AG04450 (cell line): ENCODE measurements around the gene LAMA2. TPM values are rescaled to one million over a fixed set of nuclear protein-coding genes. Genes with fewer than 3 reads are reported as not detected.

Source experiments
- CTCF ChIA-PET: fragments of 300-600, 350-600 bp; formaldehyde crosslinking; extraction: SDS; loops from one replicate; lab custom pipeline; 2022; ENCODE audit warnings: antibody characterized with exemption, inconsistent platforms; lab: Charles Lee
- POLR2A ChIA-PET: fragments of 350-600 bp; formaldehyde crosslinking; extraction: SDS; loops from one replicate; lab custom pipeline; 2021; ENCODE audit warnings: antibody characterized with exemption, inconsistent platforms; lab: Yijun Ruan, JAX
- DNase-seq: peaks from one replicate; pipeline ENCODE4 v3.0.0-alpha.2; 2011; ENCODE audit warnings: low read depth, low spot score
- H3K27ac ChIP-seq: one replicate; pipeline ENCODE4 v1.5.1; 2012; ENCODE audit warnings: low read depth, low read length, control low read depth
- H3K27me3 ChIP-seq: one replicate; pipeline ENCODE4 v1.6.0; 2012; ENCODE audit warnings: low read length; ENCODE audit not compliant: control insufficient read depth, insufficient read depth
- H3K4me3 ChIP-seq: 2 replicates; pipeline ENCODE4 v1.5.1; 2011; ENCODE audit warnings: mild to moderate bottlenecking, low read depth, low read length, control low read depth
- H3K9me3 ChIP-seq: 2 replicates; pipeline ENCODE4 v1.5.1; 2012; ENCODE audit warnings: low read length; ENCODE audit not compliant: control insufficient read depth, insufficient read depth
- CTCF ChIP-seq: IDR thresholded peaks from 2 replicates; pipeline ENCODE4 v1.5.1; 2011; ENCODE audit warnings: low read depth, low read length, control low read depth, inconsistent platforms
- polyA plus RNA-seq: library from polyadenylated mRNA; depleted of rRNA; stranded (reverse); fragments of >200 nt; gene quantifications from 2 replicates; pipeline ENCODE4 v1.2.3, GENCODE V29; 2011

LAMA2 gene
- polyA plus RNA-seq, 1 experiment: 33.0 TPM

GRCh38 chr6:129009851-129010250 is 126.9 kb downstream of the LAMA2 start:
- Histone ChIP-seq H3K9me3 (no peaks in the 10 kb centered on the region), H3K4me3 (no peak overlapping the region), H3K27me3 (no peaks in the 10 kb centered on the region), H3K27ac (no peak overlapping the region)
- ChIA-PET CTCF (no interaction called here), POLR2A (no interaction called here)
- no peak for TF ChIP-seq CTCF
- DNase-seq: no peak

- no peak overlapping the region for H3K27ac ChIP-seq
- H3K4me3 ChIP-seq: no peak overlapping the region
- H3K9me3 ChIP-seq: no peaks in the 10 kb centered on the region
- H3K27me3 ChIP-seq: no peaks in the 10 kb centered on the region
- ChIA-PET CTCF (interaction anchor here (0.6 kb wide), 1 partner anchor 207 kb away, joined by 3 read pairs; no protein-coding TSS in a partner anchor), POLR2A (no interaction called here)
- no peak for DNase-seq
- no peak for TF ChIP-seq CTCF
Measured at GRCh38 chr6:129014302-129014701, 131.4 kb downstream of the LAMA2 start.

- H3K27ac ChIP-seq: no peak overlapping the region
- H3K27me3 ChIP-seq: no peaks in the 10 kb centered on the region
- no peak for TF ChIP-seq CTCF
- H3K4me3 ChIP-seq: no peak overlapping the region
- DNase-seq: no peak
- ChIA-PET CTCF (no interaction called here), POLR2A (no interaction called here)
- H3K9me3 ChIP-seq: no peaks in the 10 kb centered on the region
Measured at GRCh38 chr6:129015721-129016120, 132.8 kb downstream of the LAMA2 start.

- no peaks in the 10 kb centered on the region for H3K9me3 ChIP-seq
- TF ChIP-seq CTCF: no peak
- DNase-seq: no peak
- no peaks in the 10 kb centered on the region for H3K27me3 ChIP-seq
- CTCF ChIA-PET: no interaction called here
- H3K4me3 ChIP-seq: no peak overlapping the region
- H3K27ac ChIP-seq: no peak overlapping the region
- POLR2A ChIA-PET: no interaction called here
Measured at GRCh38 chr6:129016844-129017243, 133.9 kb downstream of the LAMA2 start.

- no peak overlapping the region for H3K27ac ChIP-seq
- H3K27me3 ChIP-seq: no peaks in the 10 kb centered on the region
- no peak for DNase-seq
- no peak for TF ChIP-seq CTCF
- ChIA-PET CTCF (no interaction called here), POLR2A (no interaction called here)
- no peak overlapping the region for H3K4me3 ChIP-seq
- H3K9me3 ChIP-seq: no peaks in the 10 kb centered on the region
Measured at GRCh38 chr6:129022011-129022553, 139.1 kb downstream of the LAMA2 start.
